GM12878 (cell line): ENCODE results near the gene EIF2A. TPM values are rescaled to one million over a fixed set of nuclear protein-coding genes. Genes with fewer than 3 reads are reported as not detected.

Source experiments
- BCL11A ChIP-seq: IDR thresholded peaks from 2 replicates; pipeline ENCODE4 v1.6.1; 2011; ENCODE audit warnings: low read depth, low read length
- CBX5 ChIP-seq: sonication (generic); IDR thresholded peaks from 2 replicates; pipeline ENCODE4 v1.6.1; 2016; ENCODE audit warnings: low read depth, moderate library complexity, mild to moderate bottlenecking, inconsistent platforms
- CREM ChIP-seq: IDR thresholded peaks from 2 replicates; pipeline ENCODE4 v1.6.1; 2014; ENCODE audit warnings: antibody characterized with exemption, low read depth
- DPF2 ChIP-seq: fragments of 450-650 bp; IDR thresholded peaks from 2 replicates; pipeline ENCODE4 v1.6.1; 2017; ENCODE audit warnings: mild to moderate bottlenecking
- EGR1 ChIP-seq, 2 experiments: IDR thresholded peaks; 1 replicate in 1 of 2; 2 replicates in 1 of 2; pipeline ENCODE4 v1.6.1; 2011 to 2012; ENCODE audit warnings: low read depth in 2 of 2, low read length in 2 of 2, borderline replicate concordance in 1 of 2, mild to moderate bottlenecking in 1 of 2, moderate library complexity in 1 of 2
- IRF4 ChIP-seq: IDR thresholded peaks from 2 replicates; pipeline ENCODE4 v1.6.1; 2011; ENCODE audit warnings: low read depth, low read length
- KAT2A ChIP-seq: conservative IDR thresholded peaks from 2 replicates; pipeline ENCODE4 v1.6.1; 2011; ENCODE audit warnings: low read depth, low read length; ENCODE audit not compliant: control insufficient read depth
- MXI1 ChIP-seq: fragments of 150-350 bp; IDR thresholded peaks from 2 replicates; pipeline ENCODE4 v1.6.1; 2011; ENCODE audit warnings: low read depth, mild to moderate bottlenecking, inconsistent platforms, low read length, improper control_type of control experiment
- NBN ChIP-seq: fragments of 450-650 bp; IDR thresholded peaks from 2 replicates; pipeline ENCODE4 v1.6.1; 2016
- NR2F1 ChIP-seq: fragments of 450-650 bp; conservative IDR thresholded peaks from 2 replicates; pipeline ENCODE4 v1.6.1; 2017; ENCODE audit warnings: mild to moderate bottlenecking
- RCOR1 ChIP-seq: conservative IDR thresholded peaks from 2 replicates; pipeline ENCODE4 v1.6.1; 2012; ENCODE audit warnings: low read depth, low read length, improper control_type of control experiment
- RELB ChIP-seq: fragments of 450-650 bp; IDR thresholded peaks from 2 replicates; pipeline ENCODE4 v1.6.1; 2017; ENCODE audit warnings: low read depth, mild to moderate bottlenecking, moderate library complexity
- SMAD5 ChIP-seq: IDR thresholded peaks from 2 replicates; pipeline ENCODE4 v1.6.1; 2016; ENCODE audit warnings: antibody characterized with exemption, low read depth
- SREBF2 ChIP-seq: IDR thresholded peaks from 2 replicates; pipeline ENCODE4 v1.6.1; 2012; ENCODE audit warnings: mild to moderate bottlenecking, low read length
- TBL1XR1 ChIP-seq: IDR thresholded peaks from 2 replicates; pipeline ENCODE4 v1.6.1; 2012; ENCODE audit warnings: low read depth, low read length, improper control_type of control experiment
- ZNF384 ChIP-seq: IDR thresholded peaks from 2 replicates; pipeline ENCODE4 v1.6.1; 2012; ENCODE audit warnings: low read depth, mild to moderate bottlenecking, low read length, improper control_type of control experiment, borderline replicate concordance
- polyA plus RNA-seq, 11 experiments: library from polyadenylated mRNA; depleted of rRNA in 4 of 11; unstranded in 6 of 11; stranded (reverse) in 5 of 11; fragments of >200 nt; fragmentation: Nextera tagmentation in 4 of 11; fragmentation: Illumina TruSeq in 1 of 11; extraction: Ambion mirVana in 4 of 11; extraction: Trizol in 1 of 11; gene quantifications; 1 replicate in 1 of 11; 2 replicates in 10 of 11; pipeline versions ENCODE4 v1.2.1 to v1.2.3, GENCODE V29; 2011 to 2016; ENCODE audit warnings: inconsistent platforms in 2 of 11, missing spikeins in 2 of 11, low read depth in 1 of 11
- total RNA-seq, 4 experiments: library from RNA; depleted of rRNA in 3 of 4; stranded (reverse); fragments of >200 nt in 3 of 4; fragmentation: Illumina TruSeq in 1 of 4; extraction: Trizol in 1 of 4; gene quantifications; 2 replicates each; pipeline versions ENCODE4 v1.2.1 to v1.2.3, GENCODE V29; 2013 to 2021
- TF ChIP-seq, protein P1 (sequence below): IDR thresholded peaks from 2 replicates; pipeline ENCODE4 v1.6.1; 2011; ENCODE audit warnings: borderline replicate concordance, low read depth, mild to moderate bottlenecking, moderate library complexity, low read length; ENCODE audit not compliant: insufficient read depth, poor library complexity, severe bottlenecking
- TF ChIP-seq, protein P2 (sequence below): IDR thresholded peaks from 2 replicates; pipeline ENCODE4 v1.6.1; 2012; ENCODE audit warnings: improper control_type of control experiment, low read depth, low read length; ENCODE audit not compliant: insufficient replicate concordance
- TF ChIP-seq, protein P3 (sequence below): fragments of 450-650 bp; IDR thresholded peaks from 2 replicates; pipeline ENCODE4 v1.6.1; 2014; ENCODE audit warnings: mild to moderate bottlenecking
- TF ChIP-seq, protein P4 (sequence below): IDR thresholded peaks from 2 replicates; pipeline ENCODE4 v1.6.1; 2011; ENCODE audit warnings: low read depth, mild to moderate bottlenecking, low read length, moderate library complexity, borderline replicate concordance; ENCODE audit errors: extremely low read depth

EIF2A gene
- total and polyA plus RNA-seq, 10 of the 15 experiments (the other 5 are each of a cell fraction or from before 2014, with no cell fraction given) = 85.4 to 211 (median 136) TPM

DNA sequence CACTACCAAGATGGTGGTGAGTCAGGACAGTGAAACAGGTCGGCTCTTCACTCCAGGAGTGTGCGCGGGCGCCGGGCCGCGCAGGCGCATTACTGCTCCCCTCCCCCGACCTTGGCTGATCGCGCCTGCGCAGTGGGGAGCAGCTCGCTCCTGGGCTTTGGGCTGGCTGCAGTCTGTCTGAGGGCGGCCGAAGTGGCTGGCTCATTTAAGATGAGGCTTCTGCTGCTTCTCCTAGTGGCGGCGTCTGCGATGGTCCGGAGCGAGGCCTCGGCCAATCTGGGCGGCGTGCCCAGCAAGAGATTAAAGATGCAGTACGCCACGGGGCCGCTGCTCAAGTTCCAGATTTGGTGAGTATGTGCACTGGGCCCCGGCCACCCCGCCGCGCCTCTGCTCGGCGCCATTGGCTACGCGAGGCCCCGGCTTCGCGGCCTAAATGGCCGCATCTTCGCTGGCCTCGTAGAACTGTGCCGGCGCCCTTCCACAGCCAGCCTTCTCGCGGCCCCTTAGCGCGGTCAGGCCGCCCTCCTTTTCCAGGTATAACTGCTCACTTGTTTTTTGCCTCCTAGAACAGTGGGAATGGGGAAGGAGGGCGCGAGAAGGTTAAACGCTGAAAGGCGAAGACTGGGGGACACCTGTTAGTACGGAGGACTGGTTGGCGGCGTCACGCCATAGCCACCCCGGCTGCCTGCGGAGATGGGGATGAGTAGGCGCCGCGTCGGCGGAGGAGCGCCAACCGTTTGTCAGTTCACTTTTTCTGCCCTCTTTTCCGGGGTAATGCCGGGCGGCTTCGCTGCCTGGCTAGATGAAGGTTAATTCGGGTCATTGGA lies 56.8 kb downstream of the EIF2A start, which contains the start of gene SELENOT (continued):
- TF ChIP-seq MXI1 (0 out of 2 replicates have a peak, but pooled peaks have one; percentile 23), CBX5 (peak; percentile 35; the same call in 1 of the 2 replicates), RCOR1 (no peak), SMAD5 (peak; percentile 95), KAT2A (no peak), EGR1 (IDR thresholded peaks at IDR 0.05; ENCODE audit: borderline replicate concordance in 1 of 2, low read depth in 2 of 2, low read length in 2 of 2) (peak in 1 of 2 experiments; percentile 41; a peak in 1 of 3 replicates), BCL11A (no peak), ZNF384 (no peak), NR2F1 (peak; percentile 70), DPF2 (peak; percentile 71; the same call in 1 of the 2 replicates), IRF4 (no peak), SREBF2 (no peak), CREM (peak; percentile 55), RELB (no peak), NBN (peak; percentile 85), TBL1XR1 (peak; percentile 80)
- TF ChIP-seq, protein P1, sequence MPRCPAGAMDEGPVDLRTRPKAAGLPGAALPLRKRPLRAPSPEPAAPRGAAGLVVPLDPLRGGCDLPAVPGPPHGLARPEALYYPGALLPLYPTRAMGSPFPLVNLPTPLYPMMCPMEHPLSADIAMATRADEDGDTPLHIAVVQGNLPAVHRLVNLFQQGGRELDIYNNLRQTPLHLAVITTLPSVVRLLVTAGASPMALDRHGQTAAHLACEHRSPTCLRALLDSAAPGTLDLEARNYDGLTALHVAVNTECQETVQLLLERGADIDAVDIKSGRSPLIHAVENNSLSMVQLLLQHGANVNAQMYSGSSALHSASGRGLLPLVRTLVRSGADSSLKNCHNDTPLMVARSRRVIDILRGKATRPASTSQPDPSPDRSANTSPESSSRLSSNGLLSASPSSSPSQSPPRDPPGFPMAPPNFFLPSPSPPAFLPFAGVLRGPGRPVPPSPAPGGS = peak; percentile 16
- TF ChIP-seq, protein P2, sequence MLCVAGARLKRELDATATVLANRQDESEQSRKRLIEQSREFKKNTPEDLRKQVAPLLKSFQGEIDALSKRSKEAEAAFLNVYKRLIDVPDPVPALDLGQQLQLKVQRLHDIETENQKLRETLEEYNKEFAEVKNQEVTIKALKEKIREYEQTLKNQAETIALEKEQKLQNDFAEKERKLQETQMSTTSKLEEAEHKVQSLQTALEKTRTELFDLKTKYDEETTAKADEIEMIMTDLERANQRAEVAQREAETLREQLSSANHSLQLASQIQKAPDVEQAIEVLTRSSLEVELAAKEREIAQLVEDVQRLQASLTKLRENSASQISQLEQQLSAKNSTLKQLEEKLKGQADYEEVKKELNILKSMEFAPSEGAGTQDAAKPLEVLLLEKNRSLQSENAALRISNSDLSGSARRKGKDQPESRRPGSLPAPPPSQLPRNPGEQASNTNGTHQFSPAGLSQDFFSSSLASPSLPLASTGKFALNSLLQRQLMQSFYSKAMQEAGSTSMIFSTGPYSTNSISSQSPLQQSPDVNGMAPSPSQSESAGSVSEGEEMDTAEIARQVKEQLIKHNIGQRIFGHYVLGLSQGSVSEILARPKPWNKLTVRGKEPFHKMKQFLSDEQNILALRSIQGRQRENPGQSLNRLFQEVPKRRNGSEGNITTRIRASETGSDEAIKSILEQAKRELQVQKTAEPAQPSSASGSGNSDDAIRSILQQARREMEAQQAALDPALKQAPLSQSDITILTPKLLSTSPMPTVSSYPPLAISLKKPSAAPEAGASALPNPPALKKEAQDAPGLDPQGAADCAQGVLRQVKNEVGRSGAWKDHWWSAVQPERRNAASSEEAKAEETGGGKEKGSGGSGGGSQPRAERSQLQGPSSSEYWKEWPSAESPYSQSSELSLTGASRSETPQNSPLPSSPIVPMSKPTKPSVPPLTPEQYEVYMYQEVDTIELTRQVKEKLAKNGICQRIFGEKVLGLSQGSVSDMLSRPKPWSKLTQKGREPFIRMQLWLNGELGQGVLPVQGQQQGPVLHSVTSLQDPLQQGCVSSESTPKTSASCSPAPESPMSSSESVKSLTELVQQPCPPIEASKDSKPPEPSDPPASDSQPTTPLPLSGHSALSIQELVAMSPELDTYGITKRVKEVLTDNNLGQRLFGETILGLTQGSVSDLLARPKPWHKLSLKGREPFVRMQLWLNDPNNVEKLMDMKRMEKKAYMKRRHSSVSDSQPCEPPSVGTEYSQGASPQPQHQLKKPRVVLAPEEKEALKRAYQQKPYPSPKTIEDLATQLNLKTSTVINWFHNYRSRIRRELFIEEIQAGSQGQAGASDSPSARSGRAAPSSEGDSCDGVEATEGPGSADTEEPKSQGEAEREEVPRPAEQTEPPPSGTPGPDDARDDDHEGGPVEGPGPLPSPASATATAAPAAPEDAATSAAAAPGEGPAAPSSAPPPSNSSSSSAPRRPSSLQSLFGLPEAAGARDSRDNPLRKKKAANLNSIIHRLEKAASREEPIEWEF = no peak
- TF ChIP-seq, protein P3, sequence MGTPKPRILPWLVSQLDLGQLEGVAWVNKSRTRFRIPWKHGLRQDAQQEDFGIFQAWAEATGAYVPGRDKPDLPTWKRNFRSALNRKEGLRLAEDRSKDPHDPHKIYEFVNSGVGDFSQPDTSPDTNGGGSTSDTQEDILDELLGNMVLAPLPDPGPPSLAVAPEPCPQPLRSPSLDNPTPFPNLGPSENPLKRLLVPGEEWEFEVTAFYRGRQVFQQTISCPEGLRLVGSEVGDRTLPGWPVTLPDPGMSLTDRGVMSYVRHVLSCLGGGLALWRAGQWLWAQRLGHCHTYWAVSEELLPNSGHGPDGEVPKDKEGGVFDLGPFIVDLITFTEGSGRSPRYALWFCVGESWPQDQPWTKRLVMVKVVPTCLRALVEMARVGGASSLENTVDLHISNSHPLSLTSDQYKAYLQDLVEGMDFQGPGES = no peak
- TF ChIP-seq, protein P4, sequence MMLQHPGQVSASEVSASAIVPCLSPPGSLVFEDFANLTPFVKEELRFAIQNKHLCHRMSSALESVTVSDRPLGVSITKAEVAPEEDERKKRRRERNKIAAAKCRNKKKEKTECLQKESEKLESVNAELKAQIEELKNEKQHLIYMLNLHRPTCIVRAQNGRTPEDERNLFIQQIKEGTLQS = no peak
